T-cell (primary cell): ENCODE measurements around the gene NUDT5. TPM values are rescaled to one million over a fixed set of nuclear protein-coding genes. Genes with fewer than 3 reads are reported as not detected.

Source experiments
- ATAC-seq, 4 experiments: fragments of 200-7000 bp in 3 of 4; fragments of 150-1000 bp in 1 of 4; cut with Tn5 transposase; replicated peaks in 1 of 4; 1 replicate in 3 of 4; 2 replicates in 1 of 4; pipeline ENCODE4 v1.10.0; 2021; ENCODE audit warnings: moderate library complexity in 3 of 4, mild to moderate bottlenecking in 2 of 4, moderate number of reproducible peaks in 1 of 4
- CTCF ChIA-PET, 2 donors: fragments of 300-600 bp; sonication (Branson Sonifier 250); formaldehyde crosslinking; loops; one replicate each; lab custom pipeline; 2022; ENCODE audit warnings: antibody characterized with exemption in 2 of 2; lab: Charles Lee
- POLR2A ChIA-PET, 2 donors: fragments of 300-600 bp; sonication (Branson Sonifier 250); formaldehyde crosslinking; loops; one replicate each; lab custom pipeline; 2022; ENCODE audit warnings: antibody characterized with exemption in 2 of 2; lab: Charles Lee
- DNase-seq, 35 experiments: peaks; one replicate each; pipeline versions ENCODE4 v3.0.0 to v3.0.0-alpha.2; 2013 to 2023
- H3K27ac ChIP-seq: one replicate; pipeline ENCODE4 v1.5.1; 2013; ENCODE audit warnings: low read length
- H3K27me3 ChIP-seq, 2 experiments: replicated peaks in 1 of 2; 1 replicate in 1 of 2; 2 replicates in 1 of 2; pipeline versions ENCODE4 v1.6.1 to v1.7.0; 2013; ENCODE audit warnings: low read length in 1 of 2, mixed read lengths in 1 of 2; ENCODE audit not compliant: control insufficient read depth in 2 of 2, insufficient read depth in 2 of 2; ENCODE audit errors: extremely low read depth in 1 of 2
- H3K36me3 ChIP-seq, 2 donors: 1 replicate in 1 of 2; 2 replicates in 1 of 2; pipeline versions ENCODE4 v1.6.1 to v1.7.0; 2013; ENCODE audit warnings: low read length in 1 of 2; ENCODE audit not compliant: control insufficient read depth in 2 of 2, insufficient read depth in 1 of 2; ENCODE audit errors: extremely low read depth in 1 of 2
- H3K4me1 ChIP-seq, 2 experiments: 1 replicate in 1 of 2; 2 replicates in 1 of 2; pipeline versions ENCODE4 v1.6.1 to v1.7.0; 2013; ENCODE audit warnings: low read length in 2 of 2, mixed read lengths in 1 of 2; ENCODE audit not compliant: insufficient read depth in 2 of 2, control insufficient read depth in 1 of 2; ENCODE audit errors: extremely low read depth in 1 of 2
- H3K4me3 ChIP-seq, 2 donors: 1 replicate in 1 of 2; 2 replicates in 1 of 2; pipeline versions ENCODE4 v1.5.1 to v1.7.0; 2013; ENCODE audit warnings: mild to moderate bottlenecking in 2 of 2, low read length in 1 of 2, moderate library complexity in 1 of 2; ENCODE audit not compliant: control insufficient read depth in 1 of 2; ENCODE audit errors: extremely low read depth in 1 of 2
- H3K9me3 ChIP-seq: 2 replicates; pipeline ENCODE4 v1.7.0; 2013
- H3K27ac Mint-ChIP-seq, 2 donors: one replicate each; pipeline ENCODE4 v1.8.0; 2020 to 2021; ENCODE audit warnings: mild to moderate bottlenecking in 2 of 2, mixed read lengths in 2 of 2
- H3K27me3 Mint-ChIP-seq, 2 donors: one replicate each; pipeline ENCODE4 v1.8.0; 2021 to 2022; ENCODE audit warnings: mixed read lengths in 2 of 2
- H3K36me3 Mint-ChIP-seq: one replicate; pipeline ENCODE4 v1.8.0; 2021; ENCODE audit warnings: mixed read lengths
- H3K4me1 Mint-ChIP-seq, 3 donors: one replicate each; pipeline ENCODE4 v1.8.0; 2020 to 2022; ENCODE audit warnings: mixed read lengths in 3 of 3, mild to moderate bottlenecking in 1 of 3
- H3K4me3 Mint-ChIP-seq, 3 donors: one replicate each; pipeline ENCODE4 v1.8.0; 2020 to 2022; ENCODE audit warnings: mild to moderate bottlenecking in 3 of 3, mixed read lengths in 3 of 3, moderate library complexity in 3 of 3
- H3K9me3 Mint-ChIP-seq, 3 donors: one replicate each; pipeline ENCODE4 v1.8.0; 2020 to 2022; ENCODE audit warnings: mixed read lengths in 3 of 3
- WGBS: methylation state at CpG from one replicate; pipeline ENCODE4 v1.1.5; 2013; ENCODE audit warnings: missing lambda C conversion rate; ENCODE audit not compliant: insufficient coverage; 5-methylcytosine and 5-hydroxymethylcytosine counted together
- total RNA-seq, 35 experiments: library from RNA in 6 of 35; stranded (reverse) in 6 of 35; fragments of 120-200 nt in 1 of 35; gene quantifications; one replicate each; pipeline versions ENCODE4 v1.2.1 to v1.2.4 and lab custom pipeline; 2013 to 2026

The NUDT5 gene
- total RNA-seq, 5 donors from 2014 or later (not counting 1 experiment from before 2014, with no cell fraction given): 32.1 to 54.0 (median 50.3) TPM

DNA sequence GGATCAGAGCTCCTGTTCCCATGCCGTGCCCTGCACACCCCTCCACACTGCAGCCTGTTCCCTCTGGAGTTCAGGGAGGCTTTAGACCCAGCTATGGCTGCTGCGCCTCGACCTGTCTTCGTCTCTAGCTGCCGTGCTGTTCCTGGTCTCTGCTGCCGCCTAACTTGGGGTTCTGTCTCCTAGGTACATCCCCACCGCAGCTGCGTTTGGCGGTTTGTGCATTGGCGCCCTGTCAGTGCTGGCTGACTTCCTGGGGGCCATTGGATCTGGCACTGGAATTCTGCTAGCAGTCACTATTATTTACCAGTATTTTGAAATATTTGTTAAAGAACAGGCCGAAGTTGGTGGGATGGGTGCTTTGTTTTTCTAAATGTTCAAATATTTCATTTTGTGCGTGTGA lies 31.6 kb downstream of the NUDT5 start:
- no peak overlapping the region for H3K27ac ChIP-seq
- peaks cover 0 to 67% of the 10 kb centered on the region in 2 donors for H3K36me3 ChIP-seq
- no peak overlapping the region for H3K27ac Mint-ChIP-seq
- ATAC-seq: no peak
- H3K4me3 Mint-ChIP-seq: no peak overlapping the region
- no peaks in the 10 kb centered on the region for H3K4me1 ChIP-seq
- no peak for DNase-seq
- H3K9me3 Mint-ChIP-seq: no peaks in the 10 kb centered on the region
- no peaks in the 10 kb centered on the region for H3K27me3 ChIP-seq
- no peak overlapping the region for H3K4me3 ChIP-seq
- H3K4me1 Mint-ChIP-seq: no peaks in the 10 kb centered on the region
- no peaks in the 10 kb centered on the region for H3K9me3 ChIP-seq
- WGBS: 98% methylated on average over 8 of the region's 12 CpGs
- no peaks in the 10 kb centered on the region for H3K27me3 Mint-ChIP-seq
- ChIA-PET CTCF (no interaction called here), POLR2A (no interaction called here)
- peaks cover 49% of the 10 kb centered on the region for H3K36me3 Mint-ChIP-seq

DNA sequence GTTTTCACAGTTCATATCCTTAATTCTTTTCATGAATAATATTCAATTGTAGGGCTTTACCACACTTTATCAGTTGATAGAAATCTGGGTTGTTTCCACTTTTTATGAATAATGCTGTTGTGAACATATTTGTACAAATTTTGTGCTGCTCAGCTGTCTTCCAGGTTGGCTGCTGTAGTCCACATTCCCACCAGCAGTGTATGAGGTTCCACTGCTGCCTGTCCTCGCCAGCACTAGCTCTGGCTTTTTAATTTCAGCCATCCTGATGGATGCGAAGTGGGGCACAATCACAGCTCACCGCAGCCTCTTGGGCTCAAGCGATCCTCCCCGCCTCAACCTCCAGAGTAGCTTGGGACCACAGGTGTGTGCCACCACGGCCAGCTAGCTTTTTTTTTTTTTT lies 32.8 kb downstream of the NUDT5 start:
- CTCF ChIA-PET: interaction anchor here in 1 of 2 donors (0.6 kb wide), 1 partner anchor 35 kb away, joined by 6 read pairs; no protein-coding TSS in a partner anchor
- H3K9me3 Mint-ChIP-seq: no peaks in the 10 kb centered on the region
- Histone ChIP-seq H3K4me1 (no peaks in the 10 kb centered on the region), H3K27me3 (no peaks in the 10 kb centered on the region), H3K9me3 (no peaks in the 10 kb centered on the region), H3K4me3 (no peak overlapping the region), H3K36me3 (peaks cover 0 to 69% of the 10 kb centered on the region in 2 donors), H3K27ac (no peak overlapping the region)
- no peaks in the 10 kb centered on the region for H3K4me1 Mint-ChIP-seq
- ATAC-seq (no peak), DNase-seq (no peak)
- no peaks in the 10 kb centered on the region for H3K27me3 Mint-ChIP-seq
- WGBS: 83% methylated on average over 1 of the region's 6 CpGs
- POLR2A ChIA-PET: interaction anchor here in 1 of 2 donors (0.6 kb wide), 1 partner anchor 65 kb away, joined by 5 read pairs; no protein-coding TSS in a partner anchor
- no peak overlapping the region for H3K4me3 Mint-ChIP-seq
- H3K27ac Mint-ChIP-seq: no peak overlapping the region
- peaks cover 45% of the 10 kb centered on the region for H3K36me3 Mint-ChIP-seq

DNA sequence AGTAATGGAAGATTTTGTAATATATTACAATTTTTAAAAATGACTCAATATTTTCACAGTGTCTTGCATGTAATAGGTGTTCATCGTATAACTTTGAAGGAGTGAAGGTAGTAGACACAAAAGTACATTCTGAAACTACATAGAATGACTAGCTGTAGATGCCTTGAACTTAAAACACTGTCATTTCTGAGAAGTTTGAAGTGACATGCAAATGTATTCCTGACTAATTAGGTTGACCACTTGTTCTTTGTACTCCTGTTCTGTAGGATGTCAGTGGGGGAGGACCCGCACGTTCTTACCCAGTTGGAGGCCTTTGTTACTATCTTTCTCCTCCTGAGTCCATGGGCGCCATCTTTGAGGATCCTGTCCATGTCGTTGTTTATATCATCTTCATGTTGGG lies 35.0 kb downstream of the NUDT5 start:
- Mint-ChIP-seq H3K9me3 (no peaks in the 10 kb centered on the region), H3K27ac (no peak overlapping the region), H3K36me3 (peaks cover 43% of the 10 kb centered on the region), H3K27me3 (no peaks in the 10 kb centered on the region), H3K4me1 (no peaks in the 10 kb centered on the region), H3K4me3 (no peak overlapping the region)
- WGBS: 80% methylated on average over 2 of the region's 5 CpGs
- Histone ChIP-seq H3K9me3 (no peaks in the 10 kb centered on the region), H3K27me3 (no peaks in the 10 kb centered on the region), H3K36me3 (peaks cover 4 to 57% of the 10 kb centered on the region in 2 donors), H3K4me3 (no peak overlapping the region), H3K4me1 (no peaks in the 10 kb centered on the region), H3K27ac (no peak overlapping the region)
- POLR2A ChIA-PET: no interaction called here
- DNase-seq (no peak), ATAC-seq (no peak)
- CTCF ChIA-PET: no interaction called here

DNA sequence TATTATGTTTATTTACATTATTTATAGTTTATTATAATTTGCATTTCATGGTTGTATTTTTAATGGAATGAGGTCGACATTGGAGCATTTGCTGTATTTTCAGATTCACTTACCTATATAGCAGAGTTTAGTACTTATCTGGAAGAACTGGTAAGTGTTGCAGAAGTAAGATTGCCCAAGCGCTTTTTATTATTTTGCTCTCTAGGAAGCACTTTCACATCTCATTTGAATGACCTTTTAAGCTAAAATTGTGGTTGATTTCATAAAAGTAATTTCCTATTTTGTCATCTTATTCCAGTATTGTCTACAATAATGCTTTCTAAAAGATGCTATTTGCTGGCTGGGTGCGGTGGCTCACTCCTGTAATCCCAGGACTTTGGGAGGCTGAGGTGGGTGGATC lies 37.6 kb downstream of the NUDT5 start:
- H3K36me3 ChIP-seq: peaks cover 7 to 44% of the 10 kb centered on the region in 2 donors
- no peaks in the 10 kb centered on the region for H3K9me3 ChIP-seq
- Mint-ChIP-seq H3K9me3 (no peaks in the 10 kb centered on the region), H3K36me3 (peaks cover 45% of the 10 kb centered on the region), H3K4me1 (no peaks in the 10 kb centered on the region), H3K27ac (no peak overlapping the region), H3K27me3 (no peaks in the 10 kb centered on the region), H3K4me3 (no peak overlapping the region)
- H3K4me1 ChIP-seq: no peaks in the 10 kb centered on the region
- H3K4me3 ChIP-seq: no peak overlapping the region
- WGBS: no CpG with 5 or more reads among the region's 3 CpGs
- ATAC-seq (no peak), DNase-seq (no peak)
- no peak overlapping the region for H3K27ac ChIP-seq
- no peaks in the 10 kb centered on the region for H3K27me3 ChIP-seq
- ChIA-PET CTCF (no interaction called here), POLR2A (interaction anchor here (0.5 to 0.6 kb wide), 2 partner anchors 19 to 946 kb away, joined by 3 to 6 read pairs; no protein-coding TSS in a partner anchor)

DNA sequence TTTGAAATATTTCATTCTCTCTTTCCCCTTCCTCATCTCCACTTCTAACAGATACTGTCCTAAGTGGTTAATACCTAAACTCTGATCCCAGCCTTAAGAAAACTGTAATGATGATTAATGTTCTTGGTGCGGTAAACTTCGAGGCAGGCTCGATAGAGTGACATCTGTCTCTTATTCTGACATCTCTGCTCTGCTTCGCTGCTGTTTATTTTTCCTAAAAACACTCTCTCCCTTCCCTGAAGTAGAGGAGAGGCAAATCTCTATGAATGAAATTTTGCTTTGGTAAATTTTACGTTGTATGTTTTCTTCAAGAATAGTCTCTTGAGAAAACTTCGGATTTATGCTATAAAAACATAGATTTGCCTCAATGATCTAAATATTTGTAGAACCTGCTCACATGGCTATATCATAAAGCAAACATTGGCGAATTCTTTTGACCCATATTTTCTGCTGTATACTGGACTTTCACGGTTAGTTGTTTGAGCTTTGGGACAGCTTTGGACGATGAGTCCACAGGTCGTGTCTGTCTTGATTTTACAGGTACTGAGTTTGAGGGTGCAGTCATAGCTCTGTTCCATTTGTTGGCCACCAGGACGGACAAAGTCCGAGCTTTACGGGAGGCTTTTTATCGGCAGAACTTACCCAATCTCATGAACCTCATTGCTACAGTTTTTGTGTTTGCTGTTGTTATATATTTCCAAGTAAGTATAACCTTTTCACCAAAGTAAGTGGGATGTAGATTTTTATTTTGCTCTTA lies 39.1 kb downstream of the NUDT5 start:
- H3K4me3 Mint-ChIP-seq: no peak overlapping the region
- H3K9me3 ChIP-seq: no peaks in the 10 kb centered on the region
- ChIA-PET POLR2A (interaction anchor here in 1 of 2 donors (0.5 kb wide), 1 partner anchor 937 kb away, joined by 5 read pairs; no protein-coding TSS in a partner anchor), CTCF (interaction anchor here in 1 of 2 donors (0.6 kb wide), 1 partner anchor 12 kb away, joined by 3 read pairs; no protein-coding TSS in a partner anchor)
- no peaks in the 10 kb centered on the region for H3K4me1 ChIP-seq
- peaks cover 37% of the 10 kb centered on the region for H3K36me3 Mint-ChIP-seq
- no peak for ATAC-seq
- no peak overlapping the region for H3K4me3 ChIP-seq
- no peak overlapping the region for H3K27ac Mint-ChIP-seq
- no CpG with 5 or more reads among the region's 14 CpGs for WGBS
- no peak for DNase-seq
- H3K27ac ChIP-seq: no peak overlapping the region
- H3K4me1 Mint-ChIP-seq: no peaks in the 10 kb centered on the region
- no peaks in the 10 kb centered on the region for H3K9me3 Mint-ChIP-seq
- H3K27me3 Mint-ChIP-seq: no peaks in the 10 kb centered on the region
- peaks cover 7 to 31% of the 10 kb centered on the region in 2 donors for H3K36me3 ChIP-seq
- H3K27me3 ChIP-seq: no peaks in the 10 kb centered on the region

DNA sequence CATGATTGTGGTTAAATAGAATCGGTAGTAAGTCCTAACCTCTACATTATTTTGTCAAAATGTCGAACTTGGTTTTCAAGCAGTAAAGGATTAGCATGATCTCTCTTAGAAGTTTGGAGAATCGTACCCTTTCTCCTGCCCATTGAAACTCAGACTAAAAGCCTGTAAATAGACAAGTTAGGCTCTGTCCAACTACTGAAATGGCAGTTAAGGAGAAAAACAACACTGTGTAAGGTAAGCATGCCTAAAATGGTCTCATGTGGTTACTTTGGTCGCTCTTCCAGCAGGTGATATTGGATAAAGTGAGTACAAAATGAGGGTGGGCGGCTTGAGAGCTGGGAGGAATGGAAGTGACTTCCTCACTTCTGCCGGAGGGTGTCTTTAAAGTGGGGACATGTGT lies 41.2 kb downstream of the NUDT5 start:
- 96% methylated on average over 3 of the region's 6 CpGs for WGBS
- POLR2A ChIA-PET: no interaction called here
- Mint-ChIP-seq H3K4me3 (no peak overlapping the region), H3K27ac (no peak overlapping the region), H3K9me3 (no peaks in the 10 kb centered on the region), H3K27me3 (no peaks in the 10 kb centered on the region), H3K36me3 (peaks cover 41% of the 10 kb centered on the region), H3K4me1 (no peaks in the 10 kb centered on the region)
- DNase-seq (no peak), ATAC-seq (no peak)
- Histone ChIP-seq H3K36me3 (peaks cover 7 to 30% of the 10 kb centered on the region in 2 donors), H3K4me1 (no peaks in the 10 kb centered on the region), H3K27ac (no peak overlapping the region), H3K27me3 (no peaks in the 10 kb centered on the region), H3K9me3 (no peaks in the 10 kb centered on the region), H3K4me3 (no peak overlapping the region)
- CTCF ChIA-PET: no interaction called here
